ENCODE results near the gene DOK1. TPM values are rescaled to one million over a fixed set of nuclear protein-coding genes. Genes with fewer than 3 reads are reported as not detected.

The DOK1 gene
- total RNA-seq, 4 donors from 2014 or later = 22.2 to 34.2 (median 24.2) TPM

- Histone ChIP-seq H3K27ac (no peak overlapping the region), H3K9me3 (no peaks in the 10 kb centered on the region), H3K36me3 (no peaks in the 10 kb centered on the region), H3K4me1 (no peaks in the 10 kb centered on the region), H3K27me3 (peaks cover 0 to 33% of the 10 kb centered on the region in 2 donors), H3K4me3 (no peak overlapping the region)
- TF ChIP-seq CTCF (IDR thresholded peaks at IDR 0.05) (no peak), POLR2A (IDR thresholded peaks at IDR 0.05) (no peak), EP300 (IDR thresholded peaks at IDR 0.05) (no peak)
- DNase-seq (ENCODE audit: low spot score in 2 of 2) = no peak
- WGBS, 2 donors = 52 to 63% methylated on average over 1 of the region's 1 CpG
These were observed 48.2 kb downstream of the DOK1 start for GRCh38 chr2:74602586-74603281.

GRCh38 chr2:74603282-74604000 lies 48.9 kb downstream of the DOK1 start:
- no peaks in the 10 kb centered on the region for H3K4me1 ChIP-seq
- 73 to 78% methylated on average over 7 of the region's 7 CpGs for WGBS, 2 donors
- H3K27me3 ChIP-seq = peaks cover 0 to 33% of the 10 kb centered on the region in 2 donors
- H3K4me3 ChIP-seq = no peak overlapping the region
- no peaks in the 10 kb centered on the region for H3K9me3 ChIP-seq
- no peaks in the 10 kb centered on the region for H3K36me3 ChIP-seq
- TF ChIP-seq CTCF (IDR thresholded peaks at IDR 0.05) (no peak), POLR2A (IDR thresholded peaks at IDR 0.05) (no peak), EP300 (IDR thresholded peaks at IDR 0.05) (no peak)
- DNase-seq (ENCODE audit: low spot score in 2 of 2) = no peak
- H3K27ac ChIP-seq = no peak overlapping the region

- WGBS, 2 donors = 61 to 64% methylated on average over 5 of the region's 5 CpGs
- no peaks in the 10 kb centered on the region for H3K9me3 ChIP-seq
- H3K27ac ChIP-seq = no peak overlapping the region
- H3K4me3 ChIP-seq = no peak overlapping the region
- no peak for DNase-seq (ENCODE audit: low spot score in 2 of 2)
- H3K36me3 ChIP-seq = no peaks in the 10 kb centered on the region
- TF ChIP-seq CTCF (IDR thresholded peaks at IDR 0.05) (no peak), POLR2A (IDR thresholded peaks at IDR 0.05) (no peak), EP300 (IDR thresholded peaks at IDR 0.05) (no peak)
- H3K27me3 ChIP-seq = peaks cover 0 to 16% of the 10 kb centered on the region in 2 donors
- no peaks in the 10 kb centered on the region for H3K4me1 ChIP-seq
These were observed 52.4 kb downstream of the DOK1 start for GRCh38 chr2:74606927-74607326.

Other genes starting within 250 kb of the DOK1 start
- 10 to 100 TPM in 1 of 4 donors, 1 to 10 TPM in 3; 4.2 to 22.9 (median 9.5) TPM for gene SLC4A5, start 211.3 kb upstream of the DOK1 start, total RNA-seq
- gene DCTN1, start 174.4 kb upstream of the DOK1 start, total RNA-seq = 100 to 1,000 TPM; 122 to 157 (median 140) TPM
- 10 to 100 TPM in 1 of 4 donors, 1 to 10 TPM in 3; 4.5 to 14.4 (median 5.3) TPM for gene C2orf81, start 133.1 kb upstream of the DOK1 start, total RNA-seq
- gene WDR54, start 133.0 kb upstream of the DOK1 start, total RNA-seq = 10 to 100 TPM in 3 of 4 donors, 1 to 10 TPM in 1; 9.6 to 25.2 (median 18.5) TPM
- 10 to 100 TPM; 83.4 to 93.1 (median 87.1) TPM for gene RTKN, start 112.8 kb upstream of the DOK1 start, total RNA-seq
- 10 to 100 TPM; 15.1 to 40.6 (median 27.5) TPM for gene INO80B, start 99.6 kb upstream of the DOK1 start, total RNA-seq
- gene WBP1, start 96.3 kb upstream of the DOK1 start, total RNA-seq = 10 to 100 TPM; 35.7 to 84.6 (median 69.0) TPM
- gene MOGS, start 89.3 kb upstream of the DOK1 start, total RNA-seq = 10 to 100 TPM; 30.2 to 52.5 (median 39.7) TPM
- 10 to 100 TPM; 15.9 to 86.1 (median 34.4) TPM for gene MRPL53, start 82.0 kb upstream of the DOK1 start, total RNA-seq
- gene CCDC142, start 71.7 kb upstream of the DOK1 start, total RNA-seq = 10 to 100 TPM; 34.7 to 53.1 (median 39.4) TPM
- gene TTC31, start 71.6 kb upstream of the DOK1 start, total RNA-seq = 10 to 100 TPM; 14.6 to 43.3 (median 36.4) TPM
- gene LBX2, start 55.1 kb upstream of the DOK1 start, total RNA-seq = 1 to 10 TPM in 2 of 4 donors, under 1 TPM in 2; 0.20 to 4.4 (median 1.6) TPM
- gene PCGF1, start 47.0 kb upstream of the DOK1 start, total RNA-seq = 10 to 100 TPM in 3 of 4 donors, 1 to 10 TPM in 1; 9.6 to 32.0 (median 19.1) TPM
- gene TLX2, start 40.3 kb upstream of the DOK1 start, total RNA-seq = not detected
- 1 to 10 TPM in 1 of 4 donors, not detected in 3; 6.9 TPM for gene DQX1, start 28.5 kb upstream of the DOK1 start, total RNA-seq
- 100 to 1,000 TPM; 111 to 207 (median 135) TPM for gene AUP1, start 25.0 kb upstream of the DOK1 start, total RNA-seq
- 10 to 100 TPM; 37.8 to 45.3 (median 42.5) TPM for gene HTRA2, start 24.8 kb upstream of the DOK1 start, total RNA-seq
- 10 to 100 TPM in 3 of 4 donors, 1 to 10 TPM in 1; 5.0 to 16.2 (median 13.5) TPM for gene LOXL3, start 778 bp upstream of the DOK1 start, total RNA-seq
- under 1 TPM in 1 of 4 donors, not detected in 3; 0.21 TPM for gene M1AP, start 93.6 kb downstream of the DOK1 start, total RNA-seq
- 10 to 100 TPM in 3 of 4 donors, 1 to 10 TPM in 1; 6.7 to 22.3 (median 11.2) TPM for gene SEMA4F, start 99.5 kb downstream of the DOK1 start, total RNA-seq